GM23248 (cell line): Measurements from ENCODE around the gene NRM.

ENCODE experiments used
- EZH2 ChIP-seq: fragments of 200-600 bp; sonication (generic); IDR thresholded peaks from 2 replicates; pipeline ENCODE4 v1.6.1; 2018; ENCODE audit warnings: antibody characterized with exemption, mild to moderate bottlenecking; ENCODE audit not compliant: insufficient read depth, poor library complexity, severe bottlenecking
- EZH2phosphoT487 ChIP-seq: fragments of 200-600 bp; sonication (generic); IDR thresholded peaks from 2 replicates; pipeline ENCODE4 v1.6.1; 2018; ENCODE audit warnings: antibody characterized with exemption, moderate library complexity, mild to moderate bottlenecking, low read depth; ENCODE audit not compliant: insufficient read depth

DNA sequence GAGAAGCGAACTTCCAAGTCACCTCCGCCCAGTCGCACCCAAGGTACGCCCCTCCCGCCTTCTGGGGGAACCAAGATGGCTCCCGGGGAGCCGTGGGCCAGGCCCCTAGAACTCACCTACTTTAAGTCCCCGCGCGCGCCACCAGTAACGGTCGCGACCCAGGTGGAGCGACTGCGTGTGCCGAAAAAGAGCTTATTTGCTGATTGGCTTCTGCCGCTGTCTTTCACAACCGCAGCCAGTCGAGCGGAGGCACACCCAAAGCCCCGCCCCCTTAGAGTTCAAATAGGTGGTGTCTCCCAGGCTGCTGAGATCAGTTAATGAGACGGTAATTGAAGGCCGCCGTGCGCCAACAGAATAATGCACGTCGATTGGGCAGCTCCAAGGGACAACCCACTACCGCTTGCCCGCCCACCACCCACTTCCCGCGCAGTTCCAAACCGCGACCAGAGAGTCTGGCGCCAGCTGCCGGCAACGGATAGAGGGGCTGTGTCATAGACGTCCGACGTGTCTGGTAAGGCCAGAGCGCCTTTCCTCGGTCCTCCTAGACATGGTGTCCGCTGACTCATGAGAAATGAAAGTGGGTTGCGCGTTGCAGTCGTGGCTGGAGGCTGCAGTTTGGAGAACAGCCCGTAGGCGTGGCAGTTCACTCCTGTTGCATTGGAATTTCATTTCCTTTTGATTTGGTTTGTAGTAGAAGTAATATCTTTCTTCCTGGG is 26.5 kb upstream of the NRM start, which contains the start of gene MDC1:
- no peak for TF ChIP-seq EZH2
- no peak for TF ChIP-seq EZH2phosphoT487
